K562 (cell line): ENCODE data around the gene IRF3. TPM values are rescaled to one million over a fixed set of nuclear protein-coding genes. Genes with fewer than 3 reads are reported as not detected.

Source experiments
- ATAC-seq: fragments of 200-7000 bp; cut with Tn5 transposase; 3 replicates; pipeline ENCODE4 v1.9.1; 2020; ENCODE audit warnings: moderate library complexity
- BruUV-seq: library from RNA; stranded (reverse); fragments of 400-500 nt; replicated peaks from 2 replicates; lab custom pipeline; 2021; lab: Mats Ljungman, UMichigan
- CTCF ChIA-PET: fragments of 300-600 bp; formaldehyde crosslinking; extraction: SDS; loops from one replicate; lab custom pipeline; 2021; ENCODE audit warnings: low intra/inter-chr PET ratio; lab: Yijun Ruan, JAX
- POLR2A ChIA-PET: fragments of 300-600, 350-650 bp; sonication (Branson Sonifier 250); formaldehyde crosslinking; extraction: SDS; loops from one replicate; lab custom pipeline; 2021; ENCODE audit warnings: antibody characterized with exemption, inconsistent platforms; lab: Yijun Ruan, JAX
- DNase-seq, 4 experiments: peaks; one replicate each; pipeline versions ENCODE4 v3.0.0 to v3.0.0-alpha.2; 2011 to 2018; ENCODE audit warnings: low spot score in 3 of 4, mixed read lengths in 3 of 4; ENCODE audit errors: extremely low read depth in 1 of 4
- FAIRE-seq: peaks from 2 replicates; lab custom pipeline; 2011; peaks lifted over from hg19 to GRCh38; lab: Jason Lieb, UNC
- H2AFZ ChIP-seq: 2 replicates; pipeline ENCODE4 v1.6.0; 2011; ENCODE audit warnings: low read depth, low read length, control low read depth, inconsistent platforms
- H3K27ac ChIP-seq: fragments of 200-600 bp; 3 replicates; pipeline ENCODE4 v1.8.0; 2011; ENCODE audit warnings: low read depth, mild to moderate bottlenecking, control low read depth, inconsistent platforms, low read length, moderate library complexity, mixed read lengths; ENCODE audit errors: extremely low read depth
- H3K27me3 ChIP-seq, 2 experiments: fragments of 300-600 bp in 1 of 2; 2 replicates in 1 of 2; 3 replicates in 1 of 2; pipeline versions ENCODE4 v1.6.0 to v1.8.0; 2011; ENCODE audit warnings: inconsistent platforms in 2 of 2, low read length in 2 of 2, mild to moderate bottlenecking in 1 of 2, mixed read lengths in 1 of 2, moderate library complexity in 1 of 2; ENCODE audit not compliant: control insufficient read depth in 2 of 2, insufficient read depth in 2 of 2
- H3K36me3 ChIP-seq: fragments of 300-600 bp; 3 replicates; pipeline ENCODE4 v1.8.0; 2011; ENCODE audit warnings: mild to moderate bottlenecking, low read length, inconsistent platforms; ENCODE audit not compliant: control insufficient read depth, insufficient read depth
- H3K4me1 ChIP-seq, 2 experiments: fragments of 200-600 bp in 1 of 2; replicated peaks in 1 of 2; 2 replicates in 1 of 2; 3 replicates in 1 of 2; pipeline versions ENCODE4 v1.5.1 to v1.8.0; 2011; ENCODE audit warnings: inconsistent platforms in 2 of 2, low read length in 2 of 2, mild to moderate bottlenecking in 1 of 2, mixed read lengths in 1 of 2, moderate library complexity in 1 of 2; ENCODE audit not compliant: control insufficient read depth in 2 of 2, insufficient read depth in 2 of 2
- H3K4me2 ChIP-seq: 2 replicates; pipeline ENCODE4 v1.6.1; 2011; ENCODE audit warnings: low read length, control low read depth, inconsistent platforms, mixed read lengths; ENCODE audit not compliant: insufficient read depth
- H3K4me3 ChIP-seq: fragments of 200-600 bp; sonication (generic), shearing (Covaris generic); 2 replicates; pipeline ENCODE4 v1.5.1; 2016; ENCODE audit warnings: control low read depth, inconsistent platforms
- H3K79me2 ChIP-seq: fragments of 200-600 bp; 3 replicates; pipeline ENCODE4 v1.8.0; 2011; ENCODE audit warnings: low read length, inconsistent platforms; ENCODE audit not compliant: control insufficient read depth, insufficient read depth
- H3K9ac ChIP-seq, 2 experiments: 2 replicates each; pipeline versions ENCODE4 v1.6.0 to v1.6.1; 2011; ENCODE audit warnings: low read depth in 2 of 2, low read length in 2 of 2, control low read depth in 1 of 2, inconsistent platforms in 1 of 2, mild to moderate bottlenecking in 1 of 2, mixed read lengths in 1 of 2; ENCODE audit not compliant: insufficient read depth in 1 of 2
- H3K9me1 ChIP-seq: one replicate; pipeline ENCODE4 v1.6.0; 2011; ENCODE audit warnings: inconsistent platforms, mild to moderate bottlenecking, low read length, moderate library complexity; ENCODE audit not compliant: control insufficient read depth, insufficient read depth
- H3K9me3 ChIP-seq: replicated peaks from 2 replicates; pipeline ENCODE4 v1.5.1; 2011; ENCODE audit warnings: low read depth, low read length, inconsistent platforms; ENCODE audit not compliant: control insufficient read depth, insufficient read depth
- H4K20me1 ChIP-seq: replicated peaks from 2 replicates; pipeline ENCODE4 v1.6.1; 2011; ENCODE audit warnings: low read length, inconsistent platforms, mixed read lengths; ENCODE audit not compliant: control insufficient read depth, insufficient read depth
- FOXJ3 ChIP-seq: sonication (generic); formaldehyde crosslinking; IDR thresholded peaks from 2 replicates; pipeline ENCODE4 v1.4.0; 2020; ENCODE audit warnings: mild to moderate bottlenecking, missing genetic modification reagents
- WGBS: fragments of 100-300 bp; shearing (Covaris generic); methylation state at CpG from one replicate; pipeline ENCODE4 v1.1.6; 2016; ENCODE audit warnings: low coverage, mixed read lengths; ENCODE audit not compliant: insufficient coverage; ENCODE audit errors: missing lambda C conversion rate; 5-methylcytosine and 5-hydroxymethylcytosine counted together
- in situ Hi-C: fragments of 300-500 bp; cut with MboI; formaldehyde crosslinking; loops from 4 replicates; pipeline ENCODE4 v1.15.0; 2018; ENCODE audit warnings: inconsistent platforms, mixed read lengths
- intact Hi-C: fragments of 100-400 bp; cut with micrococcal nuclease; formaldehyde crosslinking; loops from 2 replicates; pipeline ENCODE4 v1.14.2; 2022
- polyA plus RNA-seq, 8 experiments: library from polyadenylated mRNA; depleted of rRNA in 4 of 8; stranded (reverse) in 5 of 8; unstranded in 3 of 8; fragments of >200 nt; fragmentation: Nextera tagmentation in 2 of 8; fragmentation: Illumina TruSeq in 1 of 8; extraction: Ambion mirVana in 2 of 8; extraction: Trizol in 1 of 8; gene quantifications; 2 replicates each; pipeline versions ENCODE4 v1.2.1 to v1.2.3, GENCODE V29; 2011 to 2014; ENCODE audit warnings: inconsistent platforms in 1 of 8, missing spikeins in 1 of 8
- total RNA-seq, 7 experiments: library from RNA; depleted of rRNA in 6 of 7; stranded (reverse); fragments of >200 nt in 6 of 7; fragmentation: Illumina TruSeq in 2 of 7; extraction: Trizol in 2 of 7; gene quantifications; 2 replicates each; pipeline versions ENCODE4 v1.2.1 to v1.2.3, GENCODE V29; 2011 to 2021; ENCODE audit warnings: low replicate concordance in 1 of 7
- TF ChIP-seq, protein P1 (sequence below): sonication (generic); formaldehyde crosslinking; IDR thresholded peaks from 2 replicates; pipeline ENCODE4 v1.8.1; 2023; ENCODE audit warnings: mild to moderate bottlenecking, missing genetic modification reagents

The IRF3 gene
- total and polyA plus RNA-seq, 9 of the 15 experiments (the other 6 are each of a cell fraction or from before 2014, with no cell fraction given): 7.5 to 145 (median 65.4) TPM

DNA sequence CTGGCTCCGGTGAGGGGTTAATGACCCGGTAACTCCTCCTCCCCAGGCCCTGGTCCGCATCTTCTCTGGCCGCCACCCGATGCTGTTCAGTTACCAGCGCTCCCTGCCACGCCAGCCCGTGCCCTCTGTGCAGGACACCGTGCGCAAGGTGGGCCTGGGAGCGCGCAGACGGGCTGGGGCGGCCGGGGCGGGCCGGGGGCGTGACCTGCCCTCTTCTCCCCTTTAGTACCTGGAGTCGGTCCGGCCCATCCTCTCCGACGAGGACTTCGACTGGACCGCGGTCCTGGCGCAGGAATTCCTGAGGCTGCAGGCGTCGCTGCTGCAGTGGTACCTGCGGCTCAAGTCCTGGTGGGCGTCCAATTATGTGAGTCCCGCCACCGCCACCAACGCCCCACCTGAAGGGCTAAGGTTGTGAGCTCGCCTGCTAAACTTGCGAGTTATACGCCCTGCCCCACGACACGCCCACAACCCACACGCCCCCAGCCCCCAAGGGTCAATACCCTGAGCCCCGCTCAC, 35.7 kb upstream of the IRF3 start:
- no peak for FAIRE-seq
- Histone ChIP-seq H3K9me3 (no peaks in the 10 kb centered on the region), H3K79me2 (no peaks in the 10 kb centered on the region), H3K9ac (peak overlapping the region; percentile 33 to 52; a peak in 1 of 4 replicates), H2AFZ (peak overlapping the region; percentile 94), H3K27ac (no peak overlapping the region), H4K20me1 (no peaks in the 10 kb centered on the region), H3K9me1 (no peaks in the 10 kb centered on the region), H3K27me3 (no peaks in the 10 kb centered on the region), H3K4me1 (peaks cover 10 to 23% of the 10 kb centered on the region in 2 experiments; a peak in 4 of 5 replicates), H3K4me3 (no peak overlapping the region), H3K4me2 (no peak overlapping the region), H3K36me3 (no peaks in the 10 kb centered on the region)
- TF ChIP-seq, protein P1, sequence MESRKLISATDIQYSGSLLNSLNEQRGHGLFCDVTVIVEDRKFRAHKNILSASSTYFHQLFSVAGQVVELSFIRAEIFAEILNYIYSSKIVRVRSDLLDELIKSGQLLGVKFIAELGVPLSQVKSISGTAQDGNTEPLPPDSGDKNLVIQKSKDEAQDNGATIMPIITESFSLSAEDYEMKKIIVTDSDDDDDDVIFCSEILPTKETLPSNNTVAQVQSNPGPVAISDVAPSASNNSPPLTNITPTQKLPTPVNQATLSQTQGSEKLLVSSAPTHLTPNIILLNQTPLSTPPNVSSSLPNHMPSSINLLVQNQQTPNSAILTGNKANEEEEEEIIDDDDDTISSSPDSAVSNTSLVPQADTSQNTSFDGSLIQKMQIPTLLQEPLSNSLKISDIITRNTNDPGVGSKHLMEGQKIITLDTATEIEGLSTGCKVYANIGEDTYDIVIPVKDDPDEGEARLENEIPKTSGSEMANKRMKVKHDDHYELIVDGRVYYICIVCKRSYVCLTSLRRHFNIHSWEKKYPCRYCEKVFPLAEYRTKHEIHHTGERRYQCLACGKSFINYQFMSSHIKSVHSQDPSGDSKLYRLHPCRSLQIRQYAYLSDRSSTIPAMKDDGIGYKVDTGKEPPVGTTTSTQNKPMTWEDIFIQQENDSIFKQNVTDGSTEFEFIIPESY: peak; percentile 97
- no peak for TF ChIP-seq FOXJ3 (CRISPR knock-in tag)
- in situ Hi-C loops (no loop called here), intact Hi-C loops (no loop called here)
- 93% methylated on average over 18 of the region's 40 CpGs for WGBS
- ATAC-seq: peak; percentile 16
- ChIA-PET POLR2A (interaction anchor here (1.6 kb wide), 1 partner anchor 15 kb away, joined by 5 read pairs; no protein-coding TSS in a partner anchor), CTCF (interaction anchor here (0.6 kb wide), 1 partner anchor 17 kb away, joined by 3 read pairs; no protein-coding TSS in a partner anchor)
- DNase-seq: peak in 2 of 4 experiments; percentile 54 to 57
- BruUV-seq: no TSS peak
